HG02852 (cell line): ENCODE measurements around the gene ORMDL3.
"Not testable (repeated sequence)": the region's sequence is repeated elsewhere in the genome, so short reads cannot be mapped to it uniquely, and the experiment has no call there.

ENCODE experiments used
- ATAC-seq: cut with Tn5 transposase; IDR thresholded peaks from one replicate; pipeline ENCODE4 v1.9.1; 2021; ENCODE audit warnings: mild to moderate bottlenecking, moderate library complexity; ENCODE audit not compliant: unreplicated experiment

The ORMDL3 gene

DNA sequence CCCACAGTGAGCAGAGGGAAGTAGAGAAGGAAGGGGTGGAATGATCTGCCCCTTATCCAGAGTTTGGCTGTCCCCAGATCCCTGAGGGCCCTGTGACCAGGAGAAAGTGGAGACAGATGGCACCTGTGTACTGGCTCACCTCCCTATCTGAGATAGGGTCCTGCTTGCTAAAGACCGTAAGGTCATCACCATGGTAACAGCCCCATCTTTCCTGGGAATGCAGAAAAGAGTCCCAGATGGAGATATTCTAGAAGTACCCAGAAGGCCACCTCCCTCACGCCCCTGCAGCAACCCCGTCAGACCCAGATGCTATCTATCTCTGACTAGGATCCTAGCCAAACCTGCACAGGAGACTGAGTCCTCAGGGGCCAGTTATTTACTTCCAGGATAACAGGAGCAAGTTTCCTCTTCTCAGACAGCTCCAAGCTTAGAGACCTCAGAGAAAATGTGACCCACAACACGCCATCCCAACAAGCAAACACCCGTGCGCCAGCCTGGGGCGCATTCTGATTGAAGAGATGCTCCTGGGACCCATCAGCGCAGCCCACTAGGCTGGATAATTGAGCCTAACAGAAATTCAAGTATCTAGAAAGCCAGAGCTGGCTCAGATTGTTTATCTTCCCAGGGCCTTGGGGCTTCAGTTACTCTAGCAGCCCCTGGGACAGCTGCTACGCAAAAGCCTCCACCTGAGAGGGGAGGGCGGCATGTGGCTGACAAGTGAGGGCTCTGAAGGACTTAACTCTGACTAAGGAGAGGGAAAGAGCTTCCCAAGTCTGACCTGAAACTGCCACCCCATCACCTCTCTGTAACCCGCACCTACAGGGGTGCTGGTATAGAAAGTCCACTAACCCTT lies 1.9 kb downstream of the ORMDL3 start:
- no peak for ATAC-seq

DNA sequence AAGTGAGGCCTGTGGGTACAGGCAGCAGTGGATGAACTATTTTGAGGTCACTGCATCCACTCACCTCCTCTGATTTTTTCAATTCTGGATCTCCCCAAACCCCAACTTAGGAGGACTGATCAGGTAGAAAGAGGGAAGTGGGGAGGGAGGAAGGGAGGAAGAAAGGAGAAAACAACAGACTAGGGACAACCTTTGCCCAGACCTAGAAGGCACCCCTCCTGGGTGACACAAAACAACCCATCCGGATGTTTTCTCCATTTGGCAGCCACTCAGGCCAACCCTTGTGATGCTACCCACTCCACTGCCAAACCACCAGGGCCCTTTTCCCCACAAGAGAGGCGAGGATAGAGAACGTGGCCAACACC lies 2.7 kb downstream of the ORMDL3 start:
- no peak for ATAC-seq

DNA sequence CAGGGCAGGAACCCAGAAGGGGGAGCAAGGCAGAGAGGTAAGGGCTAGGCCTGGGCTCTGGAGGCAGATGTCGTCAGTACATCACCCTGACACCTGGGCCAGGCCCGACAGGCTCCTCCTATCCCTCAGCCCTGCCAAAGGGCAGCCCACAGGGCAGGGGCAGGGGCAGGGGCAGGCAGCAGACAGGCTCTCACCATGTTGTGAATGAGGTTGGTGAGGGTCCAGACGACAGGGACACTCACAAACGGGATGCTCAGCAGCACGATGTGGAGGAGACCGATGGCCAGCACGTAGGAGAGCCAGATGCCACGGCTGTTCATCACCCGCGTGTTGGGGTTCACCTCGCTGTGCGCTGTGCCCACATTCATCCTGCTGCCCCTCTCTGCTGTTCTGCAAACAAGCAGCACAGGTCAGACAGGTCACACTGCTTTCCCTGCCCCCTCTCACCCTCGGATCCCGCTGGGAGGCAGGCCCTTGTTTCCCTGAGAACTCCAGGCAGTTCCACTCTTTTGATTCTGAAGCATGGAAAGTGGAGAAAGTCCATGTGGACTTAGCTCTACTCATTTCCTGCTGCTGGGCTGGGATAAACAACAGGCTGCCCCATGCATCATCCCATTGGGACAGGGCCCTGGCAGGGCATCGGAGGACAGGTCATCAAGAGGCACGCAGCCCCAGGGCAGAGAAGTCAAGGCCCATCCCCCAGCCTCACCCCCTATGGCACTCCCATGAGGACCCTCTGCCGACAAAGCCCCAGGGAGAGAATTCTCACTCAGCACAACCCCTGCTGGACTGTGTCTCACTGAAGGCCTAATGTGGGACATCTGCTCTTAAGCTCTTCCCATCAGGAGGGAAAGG lies 3.3 kb downstream of the ORMDL3 start:
- ATAC-seq: no peak

DNA sequence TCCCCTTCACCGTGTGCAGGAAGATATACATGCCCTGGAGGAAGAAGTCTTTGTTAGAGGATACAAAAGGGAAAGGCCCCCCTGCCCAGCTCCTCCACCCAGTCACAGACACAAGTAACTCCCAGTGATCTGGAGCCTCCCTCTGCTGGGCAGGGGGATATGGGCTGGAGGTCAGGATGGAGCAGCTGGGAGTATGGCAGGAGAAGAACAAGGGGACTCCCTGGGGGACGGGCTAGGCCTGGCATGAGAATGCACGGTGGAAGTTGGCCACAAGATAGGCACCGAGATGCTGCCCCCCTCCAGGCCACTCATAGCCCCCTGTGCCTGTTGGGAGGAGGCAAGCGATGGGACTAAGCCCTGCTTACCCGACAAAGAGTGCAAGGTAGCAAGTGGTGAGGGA lies 4.2 kb downstream of the ORMDL3 start:
- no peak for ATAC-seq

DNA sequence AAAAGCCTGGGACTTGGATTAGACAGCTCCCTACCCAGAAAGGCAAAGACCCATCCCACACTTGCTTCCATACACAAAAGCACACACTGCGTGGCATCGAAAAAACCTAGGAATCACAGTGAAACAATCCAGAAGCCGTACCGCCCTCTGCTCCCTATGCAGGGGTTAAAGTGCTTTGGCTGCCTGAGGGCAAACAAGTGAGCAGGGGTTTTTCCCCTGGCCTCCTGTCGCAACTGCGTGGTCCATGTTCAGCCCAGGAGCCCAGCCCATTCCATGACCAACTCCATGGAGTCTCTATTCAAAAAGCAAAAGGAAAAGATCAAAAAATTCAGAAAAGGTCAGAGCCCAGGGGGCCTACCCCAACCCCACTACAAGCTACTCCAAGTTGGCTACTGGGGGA lies 5.4 kb downstream of the ORMDL3 start:
- ATAC-seq: no peak

DNA sequence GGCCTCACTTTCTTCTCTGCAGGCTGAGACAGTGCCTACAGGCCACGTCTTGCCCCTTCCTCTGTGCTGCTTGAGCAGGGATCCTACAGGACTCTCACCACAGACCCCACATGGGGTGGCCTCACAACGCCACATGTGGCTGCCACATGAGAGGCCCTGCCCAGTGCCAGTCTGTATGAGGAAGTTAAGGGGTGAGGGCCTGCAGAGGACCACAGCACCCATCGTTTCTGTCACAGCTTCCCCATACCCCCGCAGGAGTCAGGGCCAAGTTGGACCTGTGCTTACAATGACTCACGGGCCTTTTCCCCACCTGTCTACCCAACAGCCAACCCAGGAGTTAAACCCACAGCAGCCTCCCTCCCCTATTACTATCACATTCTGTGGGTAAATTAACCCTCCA lies 6.1 kb downstream of the ORMDL3 start:
- ATAC-seq: no peak

DNA sequence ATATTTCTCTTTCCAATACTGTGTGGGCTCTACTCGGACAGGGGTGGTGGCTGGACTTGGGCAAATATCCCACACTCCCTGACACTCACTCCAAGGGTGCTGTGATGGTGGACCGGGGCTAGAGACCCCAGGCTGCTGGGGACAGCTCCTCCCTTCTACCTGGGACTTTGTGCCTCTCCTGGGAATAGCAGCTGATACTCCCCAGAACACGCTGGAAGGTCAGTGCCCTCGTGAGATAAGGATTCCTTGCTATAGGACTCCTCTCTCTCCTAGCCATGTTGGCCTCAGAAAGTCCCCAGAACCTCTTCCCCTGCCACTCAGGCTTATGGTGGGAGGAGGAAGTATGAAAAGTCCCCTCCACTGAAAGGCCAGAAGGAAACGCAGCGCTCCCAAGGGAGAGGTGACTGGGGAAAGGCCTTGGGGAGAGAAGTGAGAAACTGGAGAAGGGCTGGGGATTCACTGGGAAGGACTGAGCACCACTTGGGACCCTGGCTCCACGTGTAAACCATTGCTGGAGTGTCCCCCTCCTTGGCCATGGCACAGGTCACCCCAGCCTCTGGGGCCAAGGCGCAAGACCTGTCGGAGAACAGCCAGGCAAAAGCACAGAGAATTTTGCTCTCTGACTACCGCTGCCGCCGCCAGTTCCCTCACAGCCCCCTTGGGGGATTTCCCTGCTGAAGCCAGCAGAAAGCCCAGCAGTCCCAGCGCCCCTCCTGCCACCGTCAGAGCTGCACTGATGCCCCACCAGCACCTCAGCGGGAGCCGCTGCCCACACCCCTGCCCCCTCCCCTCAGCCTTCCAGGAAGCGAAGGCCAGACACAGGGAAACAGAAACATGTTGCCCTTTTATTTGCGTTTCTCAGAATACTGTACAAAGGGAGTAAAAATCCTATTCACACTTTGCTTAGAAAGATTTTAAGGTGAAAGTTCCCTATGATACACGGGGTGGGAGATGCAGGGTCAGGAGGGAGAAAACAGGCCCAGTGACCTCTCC lies 6.9 kb downstream of the ORMDL3 start:
- no peak for ATAC-seq

DNA sequence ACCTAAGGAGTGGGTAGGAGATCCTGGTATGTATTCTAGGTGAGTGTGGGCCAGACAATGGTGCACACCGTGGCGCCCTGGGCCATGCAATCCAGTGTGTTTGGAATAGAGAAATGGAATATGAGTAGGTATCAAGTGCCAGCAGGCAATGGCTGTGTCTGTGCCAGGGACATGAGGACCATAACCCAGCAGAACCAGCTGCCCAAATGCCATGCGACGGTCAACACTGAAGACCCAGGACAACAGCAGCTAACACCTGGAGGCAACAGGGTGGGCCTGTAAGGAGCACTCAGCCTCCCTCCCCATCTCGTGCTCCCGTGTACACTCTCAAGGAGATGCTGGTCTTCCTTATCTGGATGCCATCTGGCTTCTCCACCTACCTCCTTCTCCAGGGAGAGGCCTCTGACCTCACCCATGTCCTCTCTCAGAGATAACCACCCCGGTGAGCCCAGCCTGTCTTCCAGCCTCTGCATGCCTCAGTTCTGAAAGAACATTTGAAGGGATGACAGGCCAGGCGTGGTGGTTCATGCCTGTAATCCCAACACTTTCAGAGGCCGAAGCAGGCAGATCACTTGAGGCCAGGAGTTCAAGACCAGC lies 8.2 kb downstream of the ORMDL3 start:
- no peak for ATAC-seq

DNA sequence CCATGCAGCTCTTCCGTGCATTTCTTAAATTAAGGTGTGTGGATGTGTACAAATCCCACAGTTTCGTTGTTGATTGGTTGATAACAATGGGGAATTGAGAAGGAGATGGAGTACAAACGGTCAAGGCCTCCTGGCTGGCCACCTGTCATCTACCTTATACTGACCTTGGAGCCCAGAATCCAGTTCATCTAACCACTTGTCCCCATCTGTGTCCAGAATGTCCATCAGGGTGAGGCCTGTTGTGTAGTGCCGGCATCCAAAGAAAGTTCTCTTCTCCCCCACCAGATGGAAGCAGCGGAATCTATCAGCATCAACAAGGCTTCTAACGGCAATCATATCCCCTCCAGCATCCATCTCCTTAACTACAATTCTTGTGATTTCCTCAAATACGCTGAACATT lies 10.5 kb downstream of the ORMDL3 start:
- ATAC-seq: no peak

DNA sequence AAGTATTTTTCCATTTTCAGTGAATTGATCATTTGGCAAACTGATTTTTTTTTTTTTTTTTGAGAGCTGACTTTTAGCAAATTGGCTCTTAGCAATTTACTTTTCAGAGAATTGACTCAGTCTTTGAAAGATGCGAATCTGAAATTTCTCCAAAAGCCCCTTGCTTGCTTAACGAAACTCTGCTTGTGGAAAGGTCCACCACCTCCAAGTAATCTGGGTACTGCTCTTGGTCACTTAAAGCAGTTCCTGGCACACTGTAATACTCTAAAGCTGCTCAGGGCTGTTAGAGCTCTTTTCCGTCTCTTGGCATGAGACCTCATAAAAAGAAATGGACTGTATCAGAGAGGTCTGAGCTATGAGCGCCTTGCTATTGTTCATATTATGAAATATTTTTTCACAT lies 11.8 kb downstream of the ORMDL3 start:
- ATAC-seq: no peak

DNA sequence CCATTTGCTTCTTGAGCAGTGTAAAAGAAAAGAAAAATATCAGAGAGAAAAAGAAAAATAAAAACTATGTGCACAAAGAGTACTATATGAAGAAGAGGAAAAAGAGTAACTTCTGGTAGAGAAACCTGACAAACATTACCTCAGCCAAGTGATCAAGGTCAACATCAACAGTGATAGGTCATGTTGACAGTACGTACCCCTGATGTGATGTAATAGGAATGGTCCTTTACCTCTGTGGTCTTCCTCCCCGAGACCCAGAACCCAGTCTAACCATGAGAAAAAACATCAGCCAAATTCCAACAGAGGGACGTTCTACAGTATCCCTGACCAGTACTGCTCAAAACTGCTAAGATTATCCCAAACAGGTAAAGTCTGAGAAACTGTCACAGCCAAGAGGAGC lies 13.4 kb downstream of the ORMDL3 start:
- ATAC-seq: no peak

DNA sequence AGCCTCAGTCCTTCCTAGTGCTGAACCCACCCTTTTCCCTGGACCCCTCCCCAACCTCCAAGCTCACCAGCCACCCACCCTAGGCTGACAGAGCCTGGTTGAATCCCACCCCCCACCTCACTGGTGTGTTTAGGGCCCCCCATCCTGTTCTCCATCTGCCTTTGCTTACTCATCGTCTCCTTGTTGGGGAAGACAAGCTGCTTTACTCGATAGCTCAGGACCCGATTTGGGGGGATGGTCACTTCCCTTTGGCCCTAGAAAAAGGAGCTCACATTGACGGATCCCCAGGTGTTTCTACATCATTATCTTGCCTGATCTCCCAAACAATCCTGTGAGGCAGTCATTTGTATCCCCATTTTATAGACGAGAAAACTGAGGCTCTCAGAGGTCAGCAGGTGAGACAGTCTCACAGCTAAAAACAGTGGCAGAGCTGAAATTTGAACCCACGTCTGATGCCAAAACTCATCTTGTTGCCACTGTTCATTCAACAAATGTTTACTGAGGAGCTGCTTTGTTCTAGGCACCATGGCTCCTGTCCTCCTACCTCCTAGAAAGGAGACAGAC lies 18.5 kb downstream of the ORMDL3 start:
- ATAC-seq: no peak

DNA sequence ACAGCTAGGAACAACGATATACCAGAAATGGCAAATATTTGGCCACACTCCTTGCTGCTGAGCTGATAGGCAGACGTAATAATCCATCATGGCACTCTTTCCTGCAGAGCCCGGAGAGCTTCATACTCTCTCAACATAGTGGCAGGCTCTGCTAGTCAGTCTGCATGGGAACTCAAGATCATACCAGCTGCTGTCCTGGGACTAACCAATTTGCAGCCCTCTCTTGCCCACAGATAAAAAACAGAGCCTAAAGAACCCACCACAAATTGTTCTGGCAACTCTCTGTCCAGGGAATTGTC lies 22.5 kb downstream of the ORMDL3 start:
- ATAC-seq: no peak

DNA sequence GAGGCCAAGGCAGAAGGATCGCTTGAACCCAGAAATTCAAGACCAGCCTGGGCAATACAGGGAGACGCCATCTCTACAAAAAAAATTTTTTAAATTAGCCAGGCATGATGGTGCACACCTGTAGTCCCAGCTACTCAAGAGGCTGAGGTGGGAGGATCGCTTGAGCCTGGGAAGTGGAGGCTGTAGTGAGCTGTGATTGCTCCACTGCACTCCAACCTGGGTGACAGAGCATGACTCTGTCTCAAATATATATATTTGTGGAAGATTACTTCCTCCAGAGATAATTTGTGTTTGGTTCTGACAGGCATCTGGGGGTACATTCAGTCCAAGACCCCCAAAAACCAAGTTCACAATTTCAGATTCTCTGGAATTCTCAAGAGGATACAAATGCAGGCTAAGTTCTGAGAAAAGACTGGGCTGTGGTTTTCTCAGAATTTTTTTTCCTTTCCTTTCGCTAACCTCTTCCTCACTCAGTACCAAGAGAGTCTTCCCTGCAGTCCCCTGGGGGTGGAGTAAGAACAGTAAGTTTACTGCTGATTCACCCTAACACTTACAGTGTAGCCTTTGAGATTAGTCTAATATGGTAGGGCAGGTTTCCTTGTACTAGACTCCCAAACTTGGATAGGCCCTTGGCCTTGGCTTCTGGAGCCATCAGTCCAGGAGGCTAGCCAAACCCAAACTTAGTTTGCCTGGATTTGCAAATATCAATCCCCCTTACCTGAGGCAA lies 24.1 kb downstream of the ORMDL3 start:
- no peak for ATAC-seq

DNA sequence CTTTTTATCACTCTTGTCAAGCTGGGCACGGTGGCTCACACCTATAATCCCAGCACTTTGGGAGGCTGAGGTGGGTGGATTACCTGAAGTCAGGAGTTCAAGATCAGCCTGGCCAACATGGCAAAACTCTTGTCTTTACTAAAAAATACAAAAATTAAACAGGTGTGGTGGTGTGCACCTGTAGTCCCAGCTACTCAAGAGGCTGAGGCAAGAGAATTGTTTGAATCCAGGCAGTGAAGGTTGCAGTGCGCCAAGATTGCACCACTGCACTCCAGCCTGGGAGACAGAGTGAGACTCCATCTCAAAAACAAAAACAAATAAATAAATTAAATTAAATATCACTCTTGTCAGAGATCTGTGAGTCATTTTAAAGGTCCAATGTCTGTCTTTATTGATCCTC lies 25.4 kb downstream of the ORMDL3 start:
- ATAC-seq: not testable (repeated sequence)

DNA sequence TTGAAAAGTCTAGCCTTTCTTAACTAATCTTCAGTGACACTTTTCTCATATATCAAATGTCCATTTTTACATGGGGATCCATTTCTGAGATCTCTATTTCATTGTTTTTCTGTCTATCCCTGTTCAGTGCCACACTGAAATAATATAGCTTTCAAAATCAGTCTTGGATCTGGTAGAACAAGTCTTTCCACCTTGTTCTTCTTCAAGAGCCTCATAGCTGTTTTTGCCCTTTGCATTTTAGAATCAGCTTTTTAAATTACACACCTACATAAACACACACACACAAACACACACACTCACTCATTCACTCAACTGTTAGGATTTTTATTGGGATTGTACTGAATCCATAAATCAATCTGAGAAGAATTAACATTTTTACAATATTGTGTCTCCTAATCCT lies 28.2 kb downstream of the ORMDL3 start:
- no peak for ATAC-seq

DNA sequence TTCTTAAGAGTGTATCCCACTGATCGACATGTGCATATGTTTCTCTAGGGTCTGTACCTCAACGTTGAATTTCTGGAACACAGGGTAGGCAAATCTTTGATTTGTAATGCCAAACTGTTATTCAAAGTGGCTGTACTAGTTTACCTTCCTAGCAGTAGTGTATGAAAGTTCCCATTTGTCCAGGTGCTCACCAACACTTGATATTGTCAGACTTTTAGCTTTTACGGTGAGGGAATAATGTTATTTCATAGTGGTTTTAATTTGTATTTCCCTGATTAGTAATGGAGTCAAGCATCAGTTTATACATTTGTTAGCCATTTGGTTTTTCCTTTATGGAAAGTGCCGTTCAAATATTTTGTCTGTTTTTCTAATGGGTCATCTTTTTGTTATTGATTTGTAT lies 29.3 kb downstream of the ORMDL3 start:
- ATAC-seq: no peak

DNA sequence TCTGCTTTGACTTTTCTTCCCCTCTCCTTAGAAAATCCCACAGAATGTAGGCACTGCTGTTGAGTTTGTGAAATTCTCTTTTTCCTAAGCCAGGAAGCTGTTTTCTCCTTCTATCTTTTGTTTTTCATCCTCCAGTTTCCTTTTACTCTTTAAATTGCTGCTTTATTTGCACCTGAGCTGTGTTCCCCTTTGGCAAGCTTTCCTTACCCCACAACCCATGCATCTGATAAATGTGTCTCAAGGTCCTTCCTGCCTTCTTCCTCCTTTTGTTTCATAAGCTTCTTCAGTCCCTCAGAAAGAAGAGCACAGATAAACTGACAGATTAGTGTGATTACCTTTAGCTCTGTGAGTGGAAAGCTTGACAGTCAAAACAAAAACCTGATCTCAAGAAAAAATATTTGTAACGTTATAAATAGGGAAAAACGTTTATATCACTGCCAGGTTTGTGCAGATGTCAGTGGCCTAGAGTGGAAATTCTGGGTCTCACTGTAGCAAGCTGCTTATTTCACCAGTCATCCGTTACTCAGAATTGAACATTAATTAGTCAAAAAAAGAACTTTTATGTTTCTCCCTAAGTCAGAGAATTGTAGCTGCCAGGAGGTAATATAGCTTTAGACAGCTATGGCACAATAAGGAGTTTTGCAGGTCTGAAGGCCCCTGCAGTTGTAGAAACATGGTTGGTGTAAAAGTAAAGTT lies 32.6 kb downstream of the ORMDL3 start:
- ATAC-seq: no peak

DNA sequence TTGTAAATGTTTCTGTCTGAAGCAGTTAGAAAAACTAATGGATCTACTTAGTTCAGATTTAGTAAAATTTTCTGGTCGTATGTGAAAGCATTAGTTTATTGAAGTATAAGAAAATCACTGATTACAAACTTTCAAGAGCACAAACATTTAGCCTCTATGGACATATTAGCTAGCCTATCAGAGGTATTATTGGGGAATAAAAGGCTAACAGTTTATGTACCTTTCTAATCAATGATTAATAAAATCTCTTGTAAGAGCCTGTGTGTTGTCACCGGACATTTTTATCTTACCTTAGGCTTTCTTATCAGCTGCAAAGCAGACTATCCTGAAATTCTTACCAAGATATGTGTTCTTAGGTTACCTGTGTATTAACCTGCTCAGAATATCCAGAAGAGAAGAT lies 38.2 kb downstream of the ORMDL3 start:
- no peak for ATAC-seq
